Measurements from ENCODE around the gene CALN1.

DNA sequence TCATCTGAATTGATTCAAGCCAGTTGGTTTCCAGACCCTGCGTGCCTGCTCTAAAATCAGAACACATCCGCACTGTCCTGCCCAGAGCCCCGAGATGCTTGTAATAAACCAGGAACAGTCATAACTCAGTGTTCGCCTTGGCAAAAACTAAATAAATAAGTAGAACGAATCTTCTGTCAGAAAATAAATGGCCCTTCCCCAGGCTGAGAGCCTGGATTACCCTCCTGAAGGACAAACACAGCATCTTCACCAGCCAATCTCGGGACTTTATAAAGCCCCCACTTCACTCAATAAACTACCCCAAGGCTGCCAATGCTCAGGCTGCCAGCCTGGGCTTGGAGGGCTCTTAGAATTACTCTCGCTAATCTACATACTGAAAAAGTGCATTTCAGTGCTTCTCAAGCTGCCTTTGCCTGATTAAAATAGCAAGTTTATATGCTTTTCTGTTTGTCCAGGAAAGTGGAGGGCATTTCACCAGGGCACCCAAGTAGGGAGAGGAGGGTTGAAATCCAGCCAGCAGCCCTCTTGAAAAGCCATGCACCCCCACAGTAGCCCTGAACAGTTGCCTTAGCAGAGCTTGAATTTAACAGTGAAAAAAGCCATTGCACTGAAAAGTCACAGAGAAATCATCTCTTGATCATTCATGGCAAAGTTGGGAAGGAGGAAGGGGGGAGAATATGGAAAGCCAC is 136.6 kb downstream of the CALN1 start:
- TF ChIP-seq POLR2A (IDR thresholded peaks at IDR 0.05; ENCODE audit: low read depth, low read length) (no peak), POLR2AphosphoS5 (IDR thresholded peaks at IDR 0.05; ENCODE audit: low read depth, low read length) (no peak), TAF1 (IDR thresholded peaks at IDR 0.05; ENCODE audit: borderline replicate concordance, low read depth, low read length) (no peak)
